GM12878 (cell line): Measurements from ENCODE around the gene SMARCE1. TPM values are rescaled to one million over a fixed set of nuclear protein-coding genes. Genes with fewer than 3 reads are reported as not detected.

Experiments used
- ATAC-seq: fragments of 200-7000 bp; cut with Tn5 transposase; 3 replicates; pipeline ENCODE4 v1.9.1; 2020; ENCODE audit warnings: mild to moderate bottlenecking, moderate library complexity
- BruUV-seq: library from RNA; stranded (reverse); fragments of 400-500 nt; replicated peaks from 2 replicates; lab custom pipeline; 2021; lab: Mats Ljungman, UMichigan
- CTCF ChIA-PET: fragments of 300-600 bp; sonication (Branson Sonifier 250); formaldehyde crosslinking; extraction: SDS; loops from one replicate; lab custom pipeline; 2021; ENCODE audit warnings: inconsistent platforms; lab: Yijun Ruan, JAX
- POLR2A ChIA-PET: fragments of 350-600 bp; formaldehyde crosslinking; extraction: SDS; loops from one replicate; lab custom pipeline; 2021; ENCODE audit warnings: inconsistent platforms; lab: Charles Lee
- RAD21 ChIA-PET: fragments of 300-600 bp; sonication (Branson Sonifier 250); formaldehyde crosslinking; loops from one replicate; lab custom pipeline; 2023; ENCODE audit warnings: antibody characterized with exemption; ENCODE audit not compliant: unreplicated experiment; lab: Charles Lee
- SMC1A ChIA-PET: fragments of 300-600 bp; sonication (Branson Sonifier 250); formaldehyde crosslinking; loops from one replicate; lab custom pipeline; 2023; ENCODE audit not compliant: unreplicated experiment, uncharacterized antibody; lab: Charles Lee
- DNase-seq: peaks from one replicate; pipeline ENCODE4 v3.0.0-alpha.2; 2011; ENCODE audit warnings: low read depth, low spot score
- FAIRE-seq: peaks from 3 replicates; lab custom pipeline; 2011; peaks lifted over from hg19 to GRCh38; lab: Jason Lieb, UNC
- H2AFZ ChIP-seq: 2 replicates; pipeline ENCODE4 v1.6.0; 2011; ENCODE audit warnings: low read depth, low read length, control low read depth; ENCODE audit not compliant: control insufficient read depth
- H3K27ac ChIP-seq: 2 replicates; pipeline ENCODE4 v1.5.1; 2011; ENCODE audit warnings: control low read depth; ENCODE audit not compliant: control insufficient read depth, insufficient read depth
- H3K27me3 ChIP-seq, 2 experiments: replicated peaks in 1 of 2; 2 replicates each; pipeline versions ENCODE4 v1.6.0 to v1.6.1; 2011; ENCODE audit warnings: low read length in 1 of 2; ENCODE audit not compliant: control insufficient read depth in 2 of 2, insufficient read depth in 2 of 2
- H3K36me3 ChIP-seq, 2 experiments: 2 replicates each; pipeline ENCODE4 v1.5.1; 2011; ENCODE audit warnings: low read length in 1 of 2; ENCODE audit not compliant: control insufficient read depth in 2 of 2, insufficient read depth in 2 of 2
- H3K4me1 ChIP-seq: 2 replicates; pipeline ENCODE4 v1.6.1; 2011; ENCODE audit warnings: mild to moderate bottlenecking, low read length, moderate library complexity, mixed read lengths; ENCODE audit not compliant: control insufficient read depth, insufficient read depth
- H3K4me2 ChIP-seq: 2 replicates; pipeline ENCODE4 v1.6.0; 2011; ENCODE audit warnings: control low read depth; ENCODE audit not compliant: control insufficient read depth, insufficient read depth
- H3K4me3 ChIP-seq: fragments of 200-600 bp; sonication (generic); 2 replicates; pipeline ENCODE4 v1.5.1; 2016
- H3K79me2 ChIP-seq: 2 replicates; pipeline ENCODE4 v1.6.0; 2011; ENCODE audit warnings: low read length; ENCODE audit not compliant: control insufficient read depth, insufficient read depth
- H3K9ac ChIP-seq: 2 replicates; pipeline ENCODE4 v1.8.0; 2011; ENCODE audit warnings: low read length, control low read depth, mixed read lengths; ENCODE audit not compliant: control insufficient read depth, insufficient read depth
- H3K9me3 ChIP-seq: replicated peaks from 3 replicates; pipeline ENCODE4 v1.5.1; 2011; ENCODE audit warnings: mild to moderate bottlenecking, low read length; ENCODE audit not compliant: control insufficient read depth, insufficient read depth
- H4K20me1 ChIP-seq: 2 replicates; pipeline ENCODE4 v1.6.0; 2011; ENCODE audit not compliant: control insufficient read depth, insufficient read depth
- CBFB ChIP-seq: IDR thresholded peaks from 2 replicates; pipeline ENCODE4 v1.6.1; 2016; ENCODE audit warnings: antibody characterized with exemption, low read depth
- EGR1 ChIP-seq, 2 experiments: IDR thresholded peaks; 1 replicate in 1 of 2; 2 replicates in 1 of 2; pipeline ENCODE4 v1.6.1; 2011 to 2012; ENCODE audit warnings: low read depth in 2 of 2, low read length in 2 of 2, borderline replicate concordance in 1 of 2, mild to moderate bottlenecking in 1 of 2, moderate library complexity in 1 of 2
- HDAC6 ChIP-seq: fragments of 200-600 bp; sonication (generic); IDR thresholded peaks from one replicate; pipeline ENCODE4 v1.8.0; 2017; ENCODE audit warnings: antibody characterized with exemption; ENCODE audit not compliant: unreplicated experiment
- JUNB ChIP-seq: IDR thresholded peaks from 2 replicates; pipeline ENCODE4 v1.6.1; 2016; ENCODE audit warnings: antibody characterized with exemption, mild to moderate bottlenecking
- MXI1 ChIP-seq: fragments of 150-350 bp; IDR thresholded peaks from 2 replicates; pipeline ENCODE4 v1.6.1; 2011; ENCODE audit warnings: low read depth, mild to moderate bottlenecking, inconsistent platforms, low read length, improper control_type of control experiment
- PAX8 ChIP-seq: fragments of 450-650 bp; IDR thresholded peaks from 2 replicates; pipeline ENCODE4 v1.6.1; 2017; ENCODE audit warnings: mild to moderate bottlenecking, moderate library complexity
- RAD21 ChIP-seq: IDR thresholded peaks from 2 replicates; pipeline ENCODE4 v1.6.1; 2011; ENCODE audit warnings: mild to moderate bottlenecking, low read depth, low read length, moderate library complexity; ENCODE audit not compliant: insufficient read depth
- RELA ChIP-seq: fragments of 450-650 bp; IDR thresholded peaks from 2 replicates; pipeline ENCODE4 v1.8.0; 2014; ENCODE audit warnings: borderline replicate concordance; ENCODE audit not compliant: partially characterized antibody
- SIX5 ChIP-seq: IDR thresholded peaks from 2 replicates; pipeline ENCODE4 v1.6.1; 2011; ENCODE audit warnings: mild to moderate bottlenecking, low read depth, low read length, moderate library complexity; ENCODE audit not compliant: severe bottlenecking
- ZNF217 ChIP-seq: fragments of 450-650 bp; IDR thresholded peaks from 2 replicates; pipeline ENCODE4 v1.6.1; 2017; ENCODE audit warnings: antibody characterized with exemption, mild to moderate bottlenecking
- WGBS: methylation state at CpG from one replicate; pipeline ENCODE4 v1.1.6; 2016; ENCODE audit warnings: low lambda C conversion rate; ENCODE audit not compliant: insufficient replicate concordance, insufficient coverage; ENCODE audit errors: missing lambda C conversion rate; 5-methylcytosine and 5-hydroxymethylcytosine counted together
- in situ Hi-C: fragments of 300-500 bp; cut with MboI; formaldehyde crosslinking; loops from 9 replicates; pipeline ENCODE4 v1.14.3; 2018; ENCODE audit warnings: mixed read lengths
- intact Hi-C: fragments of 100-400 bp; cut with micrococcal nuclease; formaldehyde crosslinking; loops from one replicate; pipeline ENCODE4 v1.14.2; 2022; ENCODE audit not compliant: unreplicated experiment
- polyA plus RNA-seq, 11 experiments: library from polyadenylated mRNA; depleted of rRNA in 4 of 11; unstranded in 6 of 11; stranded (reverse) in 5 of 11; fragments of >200 nt; fragmentation: Nextera tagmentation in 4 of 11; fragmentation: Illumina TruSeq in 1 of 11; extraction: Ambion mirVana in 4 of 11; extraction: Trizol in 1 of 11; gene quantifications; 1 replicate in 1 of 11; 2 replicates in 10 of 11; pipeline versions ENCODE4 v1.2.1 to v1.2.3, GENCODE V29; 2011 to 2016; ENCODE audit warnings: inconsistent platforms in 2 of 11, missing spikeins in 2 of 11, low read depth in 1 of 11
- total RNA-seq, 4 experiments: library from RNA; depleted of rRNA in 3 of 4; stranded (reverse); fragments of >200 nt in 3 of 4; fragmentation: Illumina TruSeq in 1 of 4; extraction: Trizol in 1 of 4; gene quantifications; 2 replicates each; pipeline versions ENCODE4 v1.2.1 to v1.2.3, GENCODE V29; 2013 to 2021
- TF ChIP-seq, protein P1 (sequence below): fragments of 450-650 bp; IDR thresholded peaks from 2 replicates; pipeline ENCODE4 v1.6.1; 2014; ENCODE audit warnings: mild to moderate bottlenecking
- TF ChIP-seq, protein P2 (sequence below): fragments of 150-350 bp; IDR thresholded peaks from 2 replicates; pipeline ENCODE4 v1.6.1; 2016; ENCODE audit warnings: low read depth, low read length
- TF ChIP-seq, protein P3 (sequence below): IDR thresholded peaks from 2 replicates; pipeline ENCODE4 v1.6.1; 2012; ENCODE audit warnings: improper control_type of control experiment, low read depth, low read length; ENCODE audit not compliant: insufficient replicate concordance

Gene SMARCE1
- total and polyA plus RNA-seq, 10 of the 15 experiments (the other 5 are each of a cell fraction or from before 2014, with no cell fraction given) = 87.9 to 191 (median 132) TPM

DNA sequence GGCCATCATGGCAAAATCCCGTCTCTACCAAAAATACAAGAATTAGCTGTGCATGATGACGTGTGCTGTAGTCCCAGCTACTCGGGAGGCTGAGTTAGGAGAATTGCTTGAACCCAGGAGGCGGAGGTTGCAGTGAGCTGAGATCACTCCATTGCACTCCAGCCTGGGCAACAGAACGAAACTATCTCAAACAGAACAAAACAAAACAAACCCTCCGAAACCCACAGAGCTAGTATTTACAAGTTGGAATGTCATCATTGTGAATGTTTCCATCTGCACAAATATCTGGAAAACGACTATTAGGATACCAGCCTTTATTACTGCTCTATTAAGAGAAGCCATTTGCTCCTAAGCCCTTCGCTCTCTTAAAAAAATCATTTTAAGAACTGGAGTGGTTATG is 26.0 kb downstream of the SMARCE1 start:
- Histone ChIP-seq H4K20me1 (no peaks in the 10 kb centered on the region), H3K9ac (no peak overlapping the region), H3K4me2 (no peak overlapping the region), H3K27ac (no peak overlapping the region), H3K79me2 (no peaks in the 10 kb centered on the region), H3K36me3 (no peaks in the 10 kb centered on the region), H3K9me3 (no peaks in the 10 kb centered on the region), H3K27me3 (no peaks in the 10 kb centered on the region), H2AFZ (no peak overlapping the region), H3K4me1 (peaks cover 31% of the 10 kb centered on the region), H3K4me3 (no peak overlapping the region)
- SMC1A ChIA-PET = interaction anchor here (0.8 to 8.9 kb wide), 12 partner anchors 19 to 1041 kb away, joined by 3 to 175 read pairs (median 4); no protein-coding TSS in a partner anchor
- FAIRE-seq (no peak), DNase-seq (no peak), ATAC-seq (no peak)
- CTCF ChIA-PET = interaction anchor here (0.9 to 5.1 kb wide), 8 partner anchors 24 to 1027 kb away, joined by 3 to 36 read pairs (median 16); partner anchors contain the start of gene SMARCE1
- whole genome bisulfite sequencing = 76% methylated on average over 8 of the region's 8 CpGs
- RAD21 ChIA-PET = interaction anchor here (1.2 to 2.5 kb wide), 5 partner anchors 19 to 1043 kb away, joined by 3 to 10 read pairs (median 4); no protein-coding TSS in a partner anchor
- in situ Hi-C loops = no loop called here
- intact Hi-C loops = loop anchor here (2.0 to 10.0 kb wide), 3 partner anchors 106 to 703 kb away; no protein-coding TSS in a partner anchor
- no TSS peak for BruUV-seq
- POLR2A ChIA-PET = interaction anchor here (0.6 kb wide), 1 partner anchor 56 kb away, joined by 3 read pairs; the partner anchor contains the start of gene CCR7
- TF ChIP-seq, protein P1, sequence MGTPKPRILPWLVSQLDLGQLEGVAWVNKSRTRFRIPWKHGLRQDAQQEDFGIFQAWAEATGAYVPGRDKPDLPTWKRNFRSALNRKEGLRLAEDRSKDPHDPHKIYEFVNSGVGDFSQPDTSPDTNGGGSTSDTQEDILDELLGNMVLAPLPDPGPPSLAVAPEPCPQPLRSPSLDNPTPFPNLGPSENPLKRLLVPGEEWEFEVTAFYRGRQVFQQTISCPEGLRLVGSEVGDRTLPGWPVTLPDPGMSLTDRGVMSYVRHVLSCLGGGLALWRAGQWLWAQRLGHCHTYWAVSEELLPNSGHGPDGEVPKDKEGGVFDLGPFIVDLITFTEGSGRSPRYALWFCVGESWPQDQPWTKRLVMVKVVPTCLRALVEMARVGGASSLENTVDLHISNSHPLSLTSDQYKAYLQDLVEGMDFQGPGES = no peak
- TF ChIP-seq HDAC6 (no peak), EGR1 (IDR thresholded peaks at IDR 0.05; ENCODE audit: borderline replicate concordance in 1 of 2, low read depth in 2 of 2, low read length in 2 of 2) (no peak), RELA (no peak), MXI1 (no peak), CBFB (no peak), ZNF217 (no peak), SIX5 (no peak), PAX8 (no peak), JUNB (no peak), RAD21 (no peak)
- TF ChIP-seq, protein P2, sequence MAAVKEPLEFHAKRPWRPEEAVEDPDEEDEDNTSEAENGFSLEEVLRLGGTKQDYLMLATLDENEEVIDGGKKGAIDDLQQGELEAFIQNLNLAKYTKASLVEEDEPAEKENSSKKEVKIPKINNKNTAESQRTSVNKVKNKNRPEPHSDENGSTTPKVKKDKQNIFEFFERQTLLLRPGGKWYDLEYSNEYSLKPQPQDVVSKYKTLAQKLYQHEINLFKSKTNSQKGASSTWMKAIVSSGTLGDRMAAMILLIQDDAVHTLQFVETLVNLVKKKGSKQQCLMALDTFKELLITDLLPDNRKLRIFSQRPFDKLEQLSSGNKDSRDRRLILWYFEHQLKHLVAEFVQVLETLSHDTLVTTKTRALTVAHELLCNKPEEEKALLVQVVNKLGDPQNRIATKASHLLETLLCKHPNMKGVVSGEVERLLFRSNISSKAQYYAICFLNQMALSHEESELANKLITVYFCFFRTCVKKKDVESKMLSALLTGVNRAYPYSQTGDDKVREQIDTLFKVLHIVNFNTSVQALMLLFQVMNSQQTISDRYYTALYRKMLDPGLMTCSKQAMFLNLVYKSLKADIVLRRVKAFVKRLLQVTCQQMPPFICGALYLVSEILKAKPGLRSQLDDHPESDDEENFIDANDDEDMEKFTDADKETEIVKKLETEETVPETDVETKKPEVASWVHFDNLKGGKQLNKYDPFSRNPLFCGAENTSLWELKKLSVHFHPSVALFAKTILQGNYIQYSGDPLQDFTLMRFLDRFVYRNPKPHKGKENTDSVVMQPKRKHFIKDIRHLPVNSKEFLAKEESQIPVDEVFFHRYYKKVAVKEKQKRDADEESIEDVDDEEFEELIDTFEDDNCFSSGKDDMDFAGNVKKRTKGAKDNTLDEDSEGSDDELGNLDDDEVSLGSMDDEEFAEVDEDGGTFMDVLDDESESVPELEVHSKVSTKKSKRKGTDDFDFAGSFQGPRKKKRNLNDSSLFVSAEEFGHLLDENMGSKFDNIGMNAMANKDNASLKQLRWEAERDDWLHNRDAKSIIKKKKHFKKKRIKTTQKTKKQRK = no peak
- TF ChIP-seq, protein P3, sequence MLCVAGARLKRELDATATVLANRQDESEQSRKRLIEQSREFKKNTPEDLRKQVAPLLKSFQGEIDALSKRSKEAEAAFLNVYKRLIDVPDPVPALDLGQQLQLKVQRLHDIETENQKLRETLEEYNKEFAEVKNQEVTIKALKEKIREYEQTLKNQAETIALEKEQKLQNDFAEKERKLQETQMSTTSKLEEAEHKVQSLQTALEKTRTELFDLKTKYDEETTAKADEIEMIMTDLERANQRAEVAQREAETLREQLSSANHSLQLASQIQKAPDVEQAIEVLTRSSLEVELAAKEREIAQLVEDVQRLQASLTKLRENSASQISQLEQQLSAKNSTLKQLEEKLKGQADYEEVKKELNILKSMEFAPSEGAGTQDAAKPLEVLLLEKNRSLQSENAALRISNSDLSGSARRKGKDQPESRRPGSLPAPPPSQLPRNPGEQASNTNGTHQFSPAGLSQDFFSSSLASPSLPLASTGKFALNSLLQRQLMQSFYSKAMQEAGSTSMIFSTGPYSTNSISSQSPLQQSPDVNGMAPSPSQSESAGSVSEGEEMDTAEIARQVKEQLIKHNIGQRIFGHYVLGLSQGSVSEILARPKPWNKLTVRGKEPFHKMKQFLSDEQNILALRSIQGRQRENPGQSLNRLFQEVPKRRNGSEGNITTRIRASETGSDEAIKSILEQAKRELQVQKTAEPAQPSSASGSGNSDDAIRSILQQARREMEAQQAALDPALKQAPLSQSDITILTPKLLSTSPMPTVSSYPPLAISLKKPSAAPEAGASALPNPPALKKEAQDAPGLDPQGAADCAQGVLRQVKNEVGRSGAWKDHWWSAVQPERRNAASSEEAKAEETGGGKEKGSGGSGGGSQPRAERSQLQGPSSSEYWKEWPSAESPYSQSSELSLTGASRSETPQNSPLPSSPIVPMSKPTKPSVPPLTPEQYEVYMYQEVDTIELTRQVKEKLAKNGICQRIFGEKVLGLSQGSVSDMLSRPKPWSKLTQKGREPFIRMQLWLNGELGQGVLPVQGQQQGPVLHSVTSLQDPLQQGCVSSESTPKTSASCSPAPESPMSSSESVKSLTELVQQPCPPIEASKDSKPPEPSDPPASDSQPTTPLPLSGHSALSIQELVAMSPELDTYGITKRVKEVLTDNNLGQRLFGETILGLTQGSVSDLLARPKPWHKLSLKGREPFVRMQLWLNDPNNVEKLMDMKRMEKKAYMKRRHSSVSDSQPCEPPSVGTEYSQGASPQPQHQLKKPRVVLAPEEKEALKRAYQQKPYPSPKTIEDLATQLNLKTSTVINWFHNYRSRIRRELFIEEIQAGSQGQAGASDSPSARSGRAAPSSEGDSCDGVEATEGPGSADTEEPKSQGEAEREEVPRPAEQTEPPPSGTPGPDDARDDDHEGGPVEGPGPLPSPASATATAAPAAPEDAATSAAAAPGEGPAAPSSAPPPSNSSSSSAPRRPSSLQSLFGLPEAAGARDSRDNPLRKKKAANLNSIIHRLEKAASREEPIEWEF = no peak
